Measurements from ENCODE around the gene FBXL13. TPM values are rescaled to one million over a fixed set of nuclear protein-coding genes. Genes with fewer than 3 reads are reported as not detected.

The FBXL13 gene
- total RNA-seq (ENCODE audit: low replicate concordance), result 1.1 and 4.0 TPM in 2 replicates
- long read RNA-seq, partial matches to known transcripts, result 0 of 2 reads
- long read RNA-seq, other reads (novel, unspliced or antisense), result 2 of 2 reads

DNA sequence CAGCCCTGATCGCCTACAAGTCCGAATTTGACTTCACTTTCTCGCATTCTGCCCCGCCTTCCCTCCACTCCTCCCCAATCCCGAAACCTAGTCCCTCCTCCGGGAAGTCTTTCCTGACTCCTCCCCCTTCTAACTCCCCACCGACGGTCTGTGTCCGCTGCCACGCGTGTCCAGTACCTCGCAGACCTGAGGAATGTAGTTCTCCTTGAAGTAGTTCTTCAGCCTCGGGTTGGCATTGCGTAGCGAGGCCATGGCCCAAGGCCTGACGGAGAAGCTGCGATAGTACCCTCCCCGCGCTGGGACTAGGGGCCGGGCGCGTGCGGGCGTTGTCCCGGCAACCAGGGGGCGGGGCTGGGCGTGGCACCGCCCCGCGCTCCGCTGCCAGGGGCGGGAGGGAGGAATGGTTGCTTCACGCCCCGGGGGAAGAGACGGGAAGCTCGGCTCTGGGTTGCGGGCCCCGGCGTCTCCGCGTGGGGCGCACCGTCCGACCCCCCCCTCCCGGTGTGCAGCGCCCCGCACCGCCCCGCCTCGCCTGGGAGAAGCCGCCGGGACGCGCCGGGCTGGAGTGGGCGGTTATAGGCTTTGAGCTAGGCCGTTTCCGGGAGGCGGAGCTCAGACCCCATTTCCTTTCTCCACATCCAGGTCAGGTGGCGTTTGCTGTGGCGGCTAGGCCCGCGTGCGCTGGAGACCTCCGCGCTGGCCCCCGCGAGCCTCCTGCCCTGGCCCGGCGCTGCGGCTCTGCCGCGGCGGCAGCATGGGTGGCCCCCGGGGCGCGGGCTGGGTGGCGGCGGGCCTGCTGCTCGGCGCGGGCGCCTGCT, at the start of gene FBXL13, which contains the start of gene ARMC10:
FBXL13 (minus strand) TSS at position 278 of the 818 bp plus-strand sequence.
ARMC10 (plus strand) TSS at position 622 of the 818 bp plus-strand sequence; CDS start at position 755, 133 bp downstream.
- Mint-ChIP-seq H3K4me1 (ENCODE audit: unreplicated experiment) (peaks cover 19% of the 10 kb centered on the region), H3K36me3 (no peaks in the 10 kb centered on the region), H3K4me3 (peak within 1 kb of the TSS; percentile 97), H3K27me3 (no peaks in the 10 kb centered on the region), H3K27ac (peak within 1 kb of the TSS; percentile 96), H3K9me3 (no peaks in the 10 kb centered on the region)
- TF ChIP-seq CTCF (conservative IDR thresholded peaks at IDR 0.05), result peak; percentile 44
- DNase-seq (ENCODE audit: extremely low spot score, unreplicated experiment), result peak; percentile 94

- Mint-ChIP-seq H3K36me3 (peaks cover 38% of the 10 kb centered on the region), H3K4me1 (ENCODE audit: unreplicated experiment) (peaks cover 5% of the 10 kb centered on the region), H3K4me3 (no peak overlapping the region), H3K9me3 (no peaks in the 10 kb centered on the region), H3K27ac (no peak overlapping the region), H3K27me3 (no peaks in the 10 kb centered on the region)
- DNase-seq (ENCODE audit: extremely low spot score, unreplicated experiment), result no peak
- TF ChIP-seq CTCF (conservative IDR thresholded peaks at IDR 0.05), result no peak
Observed at GRCh38 chr7:103123529-103123928, 48.9 kb upstream of the FBXL13 start.

DNA sequence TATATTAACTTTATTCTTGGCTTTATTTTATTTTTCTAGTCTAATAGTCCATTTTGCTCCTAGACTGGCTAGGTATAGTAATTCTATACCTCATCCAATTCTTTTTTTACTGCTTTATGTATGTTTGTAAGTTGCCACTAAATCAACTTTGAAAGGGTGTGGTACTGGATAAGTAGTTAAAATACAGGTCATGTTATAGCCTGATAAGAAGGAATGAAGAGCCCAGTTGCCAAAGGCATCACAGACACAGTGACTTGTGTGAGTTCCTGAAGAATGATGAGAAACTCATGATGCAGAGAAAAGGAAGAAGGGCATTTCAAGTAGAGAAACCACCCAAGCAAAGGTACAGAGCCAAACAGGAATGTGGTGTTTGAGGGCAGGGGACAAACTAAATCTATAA, 47.0 kb upstream of the FBXL13 start:
- H3K27me3 Mint-ChIP-seq, result no peaks in the 10 kb centered on the region
- peaks cover 5% of the 10 kb centered on the region for H3K4me1 Mint-ChIP-seq (ENCODE audit: unreplicated experiment)
- no peak for TF ChIP-seq CTCF (conservative IDR thresholded peaks at IDR 0.05)
- H3K36me3 Mint-ChIP-seq, result peaks cover 26% of the 10 kb centered on the region
- no peak for DNase-seq (ENCODE audit: extremely low spot score, unreplicated experiment)
- no peak overlapping the region for H3K27ac Mint-ChIP-seq
- H3K9me3 Mint-ChIP-seq, result no peaks in the 10 kb centered on the region
- H3K4me3 Mint-ChIP-seq, result no peak overlapping the region

GRCh38 chr7:103120362-103120761, 45.8 kb upstream of the FBXL13 start:
- Mint-ChIP-seq H3K27me3 (no peaks in the 10 kb centered on the region), H3K36me3 (peaks cover 21% of the 10 kb centered on the region), H3K9me3 (no peaks in the 10 kb centered on the region), H3K4me3 (no peak overlapping the region), H3K4me1 (ENCODE audit: unreplicated experiment) (peaks cover 5% of the 10 kb centered on the region), H3K27ac (no peak overlapping the region)
- TF ChIP-seq CTCF (conservative IDR thresholded peaks at IDR 0.05), result no peak
- DNase-seq (ENCODE audit: extremely low spot score, unreplicated experiment), result no peak

GRCh38 chr7:103119791-103120291, 45.2 kb upstream of the FBXL13 start:
- H3K4me1 Mint-ChIP-seq (ENCODE audit: unreplicated experiment), result peaks cover 5% of the 10 kb centered on the region
- no peak overlapping the region for H3K27ac Mint-ChIP-seq
- H3K27me3 Mint-ChIP-seq, result no peaks in the 10 kb centered on the region
- DNase-seq (ENCODE audit: extremely low spot score, unreplicated experiment), result no peak
- no peaks in the 10 kb centered on the region for H3K9me3 Mint-ChIP-seq
- peaks cover 21% of the 10 kb centered on the region for H3K36me3 Mint-ChIP-seq
- H3K4me3 Mint-ChIP-seq, result no peak overlapping the region
- TF ChIP-seq CTCF (conservative IDR thresholded peaks at IDR 0.05), result no peak

Data from type B pancreatic cell (in vitro differentiated cells).